Keratinocyte (primary cell): Measurements from ENCODE around the gene EFNA1.

Source experiments
- CTCF ChIP-seq, 3 experiments: IDR thresholded peaks in 1 of 3; conservative IDR thresholded peaks in 1 of 3; optimal IDR thresholded peaks in 1 of 3; 2 replicates in 2 of 3; 3 replicates in 1 of 3; pipeline versions ENCODE3 to v1.5.1; 2011; ENCODE audit warnings: low read length in 3 of 3, mild to moderate bottlenecking in 3 of 3, moderate library complexity in 2 of 3, control low read depth in 1 of 3, inconsistent platforms in 1 of 3; ENCODE audit not compliant: insufficient read depth in 2 of 3; ENCODE audit errors: extremely low read depth in 1 of 3
- EZH2 ChIP-seq: IDR thresholded peaks from one replicate; pipeline ENCODE4 v1.6.1; 2012; ENCODE audit warnings: inconsistent platforms, mild to moderate bottlenecking, low read length, moderate library complexity

GRCh38 chr1:155131856-155132255 is 4.2 kb downstream of the EFNA1 start:
- TF ChIP-seq CTCF (optimal IDR thresholded peaks at IDR 0.05 in 1 of 3, IDR thresholded peaks at IDR 0.05 in 1 of 3, conservative IDR thresholded peaks at IDR 0.05 in 1 of 3; ENCODE audit: extremely low read depth in 1 of 3, insufficient read depth in 2 of 3, low read length in 3 of 3) = no peak
- no peak for TF ChIP-seq EZH2
